PC-3 (cell line): ENCODE results near the gene MPZL3. TPM values are rescaled to one million over a fixed set of nuclear protein-coding genes. Genes with fewer than 3 reads are reported as not detected.

Experiments used
- ATAC-seq: fragments of 200-7000 bp; cut with Tn5 transposase; 2 replicates; pipeline ENCODE4 v1.9.1; 2020; ENCODE audit warnings: mild to moderate bottlenecking, moderate library complexity
- BruUV-seq: library from RNA; stranded (reverse); fragments of 400-500 nt; replicated peaks from 2 replicates; lab custom pipeline; 2021; lab: Mats Ljungman, UMichigan
- CTCF ChIA-PET: fragments of 300-600 bp; sonication (Branson Sonifier 250); formaldehyde crosslinking; loops from one replicate; lab custom pipeline; 2022; ENCODE audit warnings: antibody characterized with exemption; lab: Charles Lee
- POLR2A ChIA-PET: fragments of 300-600 bp; sonication (Branson Sonifier 250); formaldehyde crosslinking; loops from one replicate; lab custom pipeline; 2022; ENCODE audit warnings: antibody characterized with exemption; ENCODE audit not compliant: unreplicated experiment; lab: Charles Lee
- DNase-seq: peaks from one replicate; pipeline ENCODE4 v3.0.0-alpha.2; 2015
- H2AFZ ChIP-seq: fragments of 300-600 bp; sonication (generic); 2 replicates; pipeline ENCODE4 v1.6.0; 2016; ENCODE audit warnings: antibody characterized with exemption, low read length
- H3F3A ChIP-seq: fragments of 300-600 bp; sonication (generic); one replicate; pipeline ENCODE4 v1.6.0; 2017; ENCODE audit warnings: antibody characterized with exemption, low read length, control low read depth, mild to moderate bottlenecking; ENCODE audit not compliant: unreplicated experiment
- H3K27ac ChIP-seq: fragments of 300-600 bp; sonication (generic); 2 replicates; pipeline ENCODE4 v1.5.1; 2016; ENCODE audit warnings: mild to moderate bottlenecking, low read length
- H3K27me3 ChIP-seq: fragments of 300-600 bp; sonication (generic); 2 replicates; pipeline ENCODE4 v1.6.1; 2016; ENCODE audit warnings: low read length, mixed read lengths
- H3K36me3 ChIP-seq: fragments of 300-600 bp; sonication (generic); 2 replicates; pipeline ENCODE4 v1.6.1; 2016; ENCODE audit warnings: low read depth, mixed run types, low read length, mixed read lengths
- H3K4me1 ChIP-seq: fragments of 300-600 bp; sonication (generic); 2 replicates; pipeline ENCODE4 v1.5.1; 2016; ENCODE audit warnings: low read length; ENCODE audit not compliant: insufficient read depth
- H3K4me2 ChIP-seq: fragments of 300-600 bp; sonication (generic); 2 replicates; pipeline ENCODE4 v1.6.0; 2016; ENCODE audit warnings: low read length
- H3K4me3 ChIP-seq: fragments of 300-600 bp; sonication (generic); 2 replicates; pipeline ENCODE4 v1.5.1; 2016; ENCODE audit warnings: mild to moderate bottlenecking, low read length, mixed read lengths
- H3K79me2 ChIP-seq: fragments of 300-600 bp; sonication (generic); 2 replicates; pipeline ENCODE4 v1.6.1; 2017; ENCODE audit warnings: low read length, mixed read lengths
- H3K9ac ChIP-seq: fragments of 300-600 bp; sonication (generic); 2 replicates; pipeline ENCODE4 v1.6.0; 2016; ENCODE audit warnings: mild to moderate bottlenecking, low read length
- H3K9me2 ChIP-seq: fragments of 300-600 bp; sonication (generic); replicated peaks from 2 replicates; pipeline ENCODE4 v1.6.1; 2016; ENCODE audit warnings: mixed run types, low read length, mixed read lengths
- H3K9me3 ChIP-seq: fragments of 300-600 bp; sonication (generic); 2 replicates; pipeline ENCODE4 v1.6.1; 2016; ENCODE audit warnings: low read length, mixed read lengths
- H4K20me1 ChIP-seq: fragments of 300-600 bp; sonication (generic); 2 replicates; pipeline ENCODE4 v1.6.1; 2016; ENCODE audit warnings: low read length, mixed read lengths
- CTCF ChIP-seq: fragments of 300-600 bp; sonication (generic); conservative IDR thresholded peaks from 2 replicates; pipeline ENCODE4 v1.5.1; 2017; ENCODE audit warnings: antibody characterized with exemption, low read depth, mild to moderate bottlenecking, low read length
- EZH2 ChIP-seq: fragments of 300-600 bp; sonication (generic); IDR thresholded peaks from one replicate; pipeline ENCODE4 v1.6.1; 2017; ENCODE audit warnings: antibody characterized with exemption, mild to moderate bottlenecking, low read length; ENCODE audit not compliant: unreplicated experiment
- EZH2phosphoT487 ChIP-seq: fragments of 300-600 bp; sonication (generic); IDR thresholded peaks from 2 replicates; pipeline ENCODE4 v1.6.1; 2018; ENCODE audit warnings: mild to moderate bottlenecking, antibody characterized with exemption, low read length, borderline replicate concordance
- intact Hi-C: fragments of 100-400 bp; cut with micrococcal nuclease; formaldehyde crosslinking; loops from 2 replicates; pipeline ENCODE4 v1.9.0; 2023
- total RNA-seq: library from RNA; depleted of rRNA; stranded (reverse); fragments of >200 nt; gene quantifications from 2 replicates; pipeline ENCODE4 v1.2.3, GENCODE V29; 2014

MPZL3 gene
- total RNA-seq, 1 experiment from 2014 or later, result 7.0 TPM

DNA sequence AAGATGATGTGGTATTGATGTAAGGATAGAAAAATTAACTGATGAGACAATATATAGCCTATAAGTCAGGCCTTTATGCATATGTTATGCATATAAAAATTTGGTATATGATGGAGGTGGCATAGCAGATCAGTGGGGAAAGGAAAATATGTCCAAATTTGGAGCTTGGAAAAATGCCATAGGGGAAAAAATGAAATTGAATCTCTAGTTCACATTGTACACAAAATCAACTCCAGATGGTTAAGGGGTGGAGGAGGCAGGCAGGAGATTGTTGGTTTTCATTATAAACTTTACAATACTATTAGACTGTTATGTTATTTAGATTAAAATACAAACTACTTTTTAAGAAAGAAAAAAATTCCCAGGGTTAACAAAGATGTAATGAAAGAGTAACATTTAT lies 37.2 kb upstream of the MPZL3 start:
- Histone ChIP-seq H3K36me3 (no peaks in the 10 kb centered on the region), H3K9ac (no peak overlapping the region), H3K4me2 (no peak overlapping the region), H3F3A (no peaks in the 10 kb centered on the region), H3K27me3 (no peaks in the 10 kb centered on the region), H3K9me3 (no peaks in the 10 kb centered on the region), H3K9me2 (no peaks in the 10 kb centered on the region), H2AFZ (no peak overlapping the region), H4K20me1 (no peaks in the 10 kb centered on the region), H3K4me1 (peaks cover 29% of the 10 kb centered on the region), H3K4me3 (no peak overlapping the region), H3K79me2 (no peaks in the 10 kb centered on the region), H3K27ac (no peak overlapping the region)
- DNase-seq (no peak), ATAC-seq (no peak)
- CTCF ChIA-PET, result no interaction called here
- intact Hi-C loops, result no loop called here
- BruUV-seq, result no TSS peak
- TF ChIP-seq CTCF, result no peak
- TF ChIP-seq EZH2phosphoT487, result no peak
- TF ChIP-seq EZH2, result no peak
- POLR2A ChIA-PET, result no interaction called here

GRCh38 chr11:118287006-118287405 lies 34.8 kb upstream of the MPZL3 start:
- CTCF ChIA-PET, result no interaction called here
- H3K4me2 ChIP-seq, result peak overlapping the region; percentile 67
- intact Hi-C loops, result loop anchor here (1.0 kb wide), 3 partner anchors 40 to 142 kb away; no protein-coding TSS in a partner anchor

More at GRCh38 chr11:118287006-118287405, 34.8 kb upstream of the MPZL3 start:
- Histone ChIP-seq H3F3A (no peaks in the 10 kb centered on the region), H3K27me3 (no peaks in the 10 kb centered on the region), H3K9me2 (no peaks in the 10 kb centered on the region), H2AFZ (no peak overlapping the region), H3K27ac (peak overlapping the region; percentile 13; the same call in 1 of the 2 replicates), H3K36me3 (no peaks in the 10 kb centered on the region), H3K9ac (no peak overlapping the region), H3K79me2 (no peaks in the 10 kb centered on the region), H3K9me3 (no peaks in the 10 kb centered on the region), H3K4me1 (peaks cover 28% of the 10 kb centered on the region), H3K4me3 (peak overlapping the region; percentile 32; the same call in 1 of the 2 replicates), H4K20me1 (no peaks in the 10 kb centered on the region)
- TF ChIP-seq EZH2phosphoT487 (no peak), CTCF (no peak), EZH2 (no peak)
- POLR2A ChIA-PET, result interaction anchor here (0.6 to 0.7 kb wide), 2 partner anchors 14 to 19 kb away, joined by 3 read pairs; no protein-coding TSS in a partner anchor
- ATAC-seq (peak; percentile 92), DNase-seq (peak; percentile 95)
- BruUV-seq, result no TSS peak
